Retinal pigment epithelial cell (primary cell): ENCODE results near the gene SRRM3.

Experiments
- DNase-seq: peaks from one replicate; pipeline ENCODE4 v3.0.0-alpha.2; 2010; ENCODE audit warnings: low read depth
- H3K4me3 ChIP-seq: 2 replicates; pipeline ENCODE4 v1.5.1; 2011; ENCODE audit warnings: mild to moderate bottlenecking, low read length, control low read depth, moderate library complexity
- TF ChIP-seq, protein P1 (sequence below): conservative IDR thresholded peaks from 2 replicates; pipeline ENCODE4 v1.5.1; 2011; ENCODE audit warnings: low read depth, low read length, control low read depth, inconsistent platforms

SRRM3 gene

DNA sequence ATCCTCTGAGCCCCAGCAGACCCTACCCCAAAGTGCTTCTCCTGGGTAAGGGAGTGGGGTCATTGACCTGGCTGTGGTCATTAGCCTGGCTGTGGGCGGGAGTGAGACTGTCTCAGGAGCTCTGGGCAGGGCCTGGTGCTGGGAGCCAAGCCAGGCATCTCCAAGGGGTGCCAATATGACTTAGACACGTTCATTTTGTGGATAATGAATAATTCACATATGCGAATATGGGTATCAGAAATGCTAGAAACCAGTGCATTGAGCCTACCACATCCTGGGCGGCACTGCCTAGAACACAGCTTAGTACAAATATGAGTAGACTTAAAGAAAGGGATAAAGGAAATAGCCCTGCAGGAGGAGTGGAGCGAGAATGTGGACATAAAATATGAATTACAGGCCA lies 14.4 kb upstream of the SRRM3 start:
- TF ChIP-seq, protein P1, sequence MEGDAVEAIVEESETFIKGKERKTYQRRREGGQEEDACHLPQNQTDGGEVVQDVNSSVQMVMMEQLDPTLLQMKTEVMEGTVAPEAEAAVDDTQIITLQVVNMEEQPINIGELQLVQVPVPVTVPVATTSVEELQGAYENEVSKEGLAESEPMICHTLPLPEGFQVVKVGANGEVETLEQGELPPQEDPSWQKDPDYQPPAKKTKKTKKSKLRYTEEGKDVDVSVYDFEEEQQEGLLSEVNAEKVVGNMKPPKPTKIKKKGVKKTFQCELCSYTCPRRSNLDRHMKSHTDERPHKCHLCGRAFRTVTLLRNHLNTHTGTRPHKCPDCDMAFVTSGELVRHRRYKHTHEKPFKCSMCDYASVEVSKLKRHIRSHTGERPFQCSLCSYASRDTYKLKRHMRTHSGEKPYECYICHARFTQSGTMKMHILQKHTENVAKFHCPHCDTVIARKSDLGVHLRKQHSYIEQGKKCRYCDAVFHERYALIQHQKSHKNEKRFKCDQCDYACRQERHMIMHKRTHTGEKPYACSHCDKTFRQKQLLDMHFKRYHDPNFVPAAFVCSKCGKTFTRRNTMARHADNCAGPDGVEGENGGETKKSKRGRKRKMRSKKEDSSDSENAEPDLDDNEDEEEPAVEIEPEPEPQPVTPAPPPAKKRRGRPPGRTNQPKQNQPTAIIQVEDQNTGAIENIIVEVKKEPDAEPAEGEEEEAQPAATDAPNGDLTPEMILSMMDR, result no peak
- DNase-seq, result no peak
- no peak overlapping the region for H3K4me3 ChIP-seq

DNA sequence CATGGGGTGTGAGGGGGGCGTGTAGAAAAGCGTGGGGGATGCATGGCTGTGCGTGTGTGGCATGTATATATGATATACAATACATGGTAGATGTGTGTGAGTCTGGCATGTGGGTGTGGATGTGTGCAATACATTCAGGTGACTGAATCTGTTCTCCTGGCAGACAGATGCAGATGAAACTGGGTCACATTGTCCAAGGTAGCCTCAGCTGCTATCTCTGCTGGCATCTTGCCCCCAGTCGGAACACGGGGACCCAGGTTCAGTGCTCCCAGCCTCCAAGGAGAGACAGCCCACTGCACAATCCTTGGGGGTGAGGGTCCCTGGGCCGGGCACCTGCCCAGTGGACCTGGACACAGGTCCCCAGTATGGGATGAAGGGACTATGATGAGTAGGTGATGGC lies 12.4 kb upstream of the SRRM3 start:
- TF ChIP-seq, protein P1, result no peak
- DNase-seq, result no peak
- H3K4me3 ChIP-seq, result no peak overlapping the region

DNA sequence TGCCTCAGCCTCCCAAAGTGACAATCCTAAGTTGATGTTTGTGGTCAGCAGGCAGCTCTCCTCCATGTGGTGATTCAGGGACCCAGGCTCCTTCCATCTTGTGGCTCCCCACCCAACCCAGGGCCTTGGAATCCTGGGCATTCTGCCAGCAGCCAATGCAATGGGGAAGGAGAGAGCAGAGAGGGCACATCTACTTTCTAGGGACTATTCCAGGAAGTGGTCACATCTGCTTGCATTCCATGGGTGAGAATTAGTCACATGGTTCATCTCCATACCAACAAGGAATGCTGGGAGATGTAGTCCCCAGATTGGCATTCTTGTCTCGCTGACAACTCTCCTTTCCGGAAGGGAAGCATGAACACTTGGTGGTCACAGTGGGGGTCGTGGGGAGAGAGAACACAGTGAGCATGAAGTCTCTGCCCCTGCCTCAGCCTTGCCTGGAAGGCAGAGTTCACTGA lies 9.9 kb upstream of the SRRM3 start:
- no peak overlapping the region for H3K4me3 ChIP-seq
- DNase-seq, result no peak
- TF ChIP-seq, protein P1, result no peak

DNA sequence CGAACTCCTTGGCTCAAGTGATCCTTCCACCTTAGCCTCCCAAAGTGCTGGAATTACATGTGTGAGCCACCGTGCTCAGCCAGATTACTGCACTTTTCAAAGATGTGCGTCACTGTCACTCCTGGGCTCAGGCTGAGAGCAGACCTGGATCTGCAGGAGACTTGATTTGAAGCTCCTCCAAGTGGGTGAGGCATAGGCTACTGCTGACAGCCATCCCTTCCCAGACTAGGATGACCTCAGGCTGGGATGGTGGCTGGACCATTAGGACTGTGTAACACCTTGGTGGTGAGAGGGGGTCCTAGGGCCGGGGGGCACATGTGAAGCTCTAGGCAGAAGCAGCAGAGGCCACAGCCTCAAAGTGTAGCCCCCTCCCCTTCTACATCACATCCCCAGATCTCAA lies 8.2 kb upstream of the SRRM3 start:
- TF ChIP-seq, protein P1, result no peak
- H3K4me3 ChIP-seq, result no peak overlapping the region
- DNase-seq, result no peak

DNA sequence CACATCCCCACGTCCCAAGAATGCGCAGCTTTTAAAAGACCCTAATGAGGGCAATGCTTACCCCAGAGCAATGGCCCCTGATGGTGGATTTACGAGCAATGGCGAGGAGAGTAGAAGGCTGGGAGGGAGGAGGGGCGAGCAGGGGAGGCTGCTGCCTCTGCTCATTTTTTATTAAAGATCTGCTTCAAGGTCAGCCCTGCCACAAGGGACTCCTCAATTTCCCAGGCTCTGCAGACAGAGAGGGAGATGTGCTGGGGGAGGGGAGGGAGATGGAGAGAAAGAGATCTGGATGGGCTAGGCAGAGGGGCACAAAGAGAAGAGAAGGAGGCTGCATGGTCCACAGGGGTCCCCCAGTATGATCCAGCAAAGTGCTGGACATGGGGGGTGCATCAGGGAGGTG lies 7.8 kb upstream of the SRRM3 start:
- DNase-seq, result no peak
- no peak overlapping the region for H3K4me3 ChIP-seq
- TF ChIP-seq, protein P1, result no peak

DNA sequence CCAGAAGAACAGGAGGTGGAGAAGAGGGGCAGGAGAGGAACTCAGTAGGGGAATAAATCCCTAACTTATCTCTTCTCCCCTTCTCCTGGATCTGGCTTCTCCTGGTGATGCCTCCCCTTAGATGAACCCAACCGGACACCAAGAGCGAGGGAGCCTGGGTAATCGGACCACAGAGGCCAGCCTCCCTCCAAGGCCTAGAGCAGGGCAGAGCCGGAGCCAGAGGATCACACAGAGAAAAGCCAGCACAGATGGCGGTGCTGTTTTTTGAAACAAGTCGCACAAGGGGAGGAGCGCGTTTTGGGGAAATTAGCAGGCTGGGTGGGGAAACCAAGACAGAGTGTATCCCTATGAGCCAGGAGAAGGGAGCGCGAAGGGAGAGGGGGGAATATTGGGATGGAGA lies 4.9 kb upstream of the SRRM3 start:
- TF ChIP-seq, protein P1, result no peak
- no peak for DNase-seq

DNA sequence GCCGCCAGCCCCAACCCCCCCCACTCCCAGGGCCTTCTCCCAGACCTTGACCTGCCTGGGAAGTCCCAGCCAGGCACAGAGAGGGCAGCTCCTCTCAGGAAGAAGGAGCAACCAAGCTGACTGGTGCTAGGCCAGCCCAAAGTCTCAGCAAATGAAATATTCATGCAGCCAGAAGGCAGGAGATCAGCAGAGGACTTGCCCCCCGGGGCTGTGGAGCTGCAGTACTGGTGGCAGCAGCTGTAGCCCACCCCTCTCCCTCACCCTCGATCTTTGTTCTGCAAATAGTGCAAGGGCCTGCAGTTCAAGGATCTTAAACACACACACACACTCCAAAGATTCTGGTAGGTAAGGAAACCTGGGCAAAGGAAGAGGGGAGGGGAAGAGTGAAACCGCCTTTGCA lies 3.5 kb upstream of the SRRM3 start:
- no peak overlapping the region for H3K4me3 ChIP-seq
- TF ChIP-seq, protein P1, result no peak
- no peak for DNase-seq

More for the DNA sequence above, 4.9 kb upstream of the SRRM3 start:
- H3K4me3 ChIP-seq, result no peak overlapping the region
